NT2/D1 (cell line): ENCODE data around the gene NPHS1.

Experiments used
- SUZ12 ChIP-seq: IDR thresholded peaks from 2 replicates; pipeline ENCODE4 v1.6.1; 2011; ENCODE audit not compliant: insufficient read length, insufficient read depth; ENCODE audit errors: extremely low read depth
- YY1 ChIP-seq: IDR thresholded peaks from 2 replicates; pipeline ENCODE4 v1.6.1; 2011; ENCODE audit not compliant: insufficient read length, insufficient read depth
- ZNF274 ChIP-seq: IDR thresholded peaks from 2 replicates; pipeline ENCODE4 v1.6.1; 2011; ENCODE audit warnings: mild to moderate bottlenecking, low read depth, low read length

DNA sequence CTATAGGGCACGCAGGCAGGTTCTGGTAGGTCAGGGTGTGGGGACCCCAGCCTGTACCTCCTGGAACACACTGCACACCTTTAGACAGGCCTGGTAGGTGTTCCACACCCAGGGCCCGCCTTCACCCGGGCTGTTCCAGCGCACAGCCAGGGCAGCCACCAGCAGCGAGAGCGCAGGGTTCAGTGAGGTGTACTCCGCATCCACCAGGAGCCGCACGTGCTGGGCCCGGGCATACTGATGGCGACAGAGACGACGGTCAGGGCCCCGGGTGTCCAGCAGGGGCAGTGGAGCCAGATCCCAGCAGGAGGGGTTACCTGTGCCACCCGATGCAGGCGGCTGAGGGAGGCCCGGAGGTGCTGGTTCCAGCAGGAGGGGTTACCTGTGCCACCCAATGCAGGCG lies 45.7 kb downstream of the NPHS1 start:
- TF ChIP-seq YY1 (no peak), ZNF274 (no peak), SUZ12 (no peak)
